GM21526 (cell line): ENCODE data around the gene FOXF1.

Experiments
- ATAC-seq: cut with Tn5 transposase; IDR thresholded peaks from one replicate; pipeline ENCODE4 v1.9.1; 2021; ENCODE audit warnings: moderate library complexity; ENCODE audit not compliant: unreplicated experiment, low FRiP score

The FOXF1 gene

DNA sequence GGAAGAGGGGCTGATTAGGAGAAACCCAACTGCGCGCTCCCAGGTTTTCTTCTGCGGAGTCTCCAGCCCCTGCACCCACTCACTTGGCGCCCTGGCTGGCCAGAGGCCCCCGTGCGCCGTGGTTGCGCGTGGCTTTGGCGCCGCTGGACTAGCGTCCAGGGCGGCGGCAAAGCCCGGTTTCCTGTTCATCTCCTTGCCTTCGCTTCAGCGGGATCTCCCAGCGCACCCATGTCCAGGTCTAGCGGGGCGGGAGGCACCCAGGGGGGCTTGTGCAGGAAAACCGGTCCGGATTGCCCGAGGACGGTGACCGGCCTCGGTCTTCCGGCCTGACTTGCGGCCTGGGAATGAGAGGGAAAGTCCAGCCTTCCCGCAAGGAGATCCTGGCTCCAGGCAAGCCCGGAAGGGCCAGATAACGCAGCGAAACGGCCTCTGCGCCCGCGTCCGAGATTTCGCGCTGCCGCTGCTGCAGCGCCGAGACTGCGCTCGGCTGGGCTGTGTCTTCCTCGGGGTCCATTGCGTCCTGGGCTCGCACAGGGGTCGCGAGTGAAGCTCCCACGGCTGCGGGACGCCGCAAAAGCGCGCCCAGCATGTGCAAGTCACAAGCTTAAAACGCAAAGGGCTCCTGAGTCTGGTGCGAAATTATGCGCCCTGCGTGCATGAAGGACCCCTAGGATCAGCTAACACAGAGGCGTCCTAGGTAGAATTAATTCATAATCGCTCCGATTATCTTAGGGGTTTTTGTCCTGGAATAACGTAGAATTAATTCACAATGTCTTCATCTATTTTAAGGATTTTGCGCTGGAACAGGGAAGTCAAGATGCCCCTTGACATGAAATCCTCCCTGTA is 5.7 kb downstream of the FOXF1 start:
- ATAC-seq = no peak

DNA sequence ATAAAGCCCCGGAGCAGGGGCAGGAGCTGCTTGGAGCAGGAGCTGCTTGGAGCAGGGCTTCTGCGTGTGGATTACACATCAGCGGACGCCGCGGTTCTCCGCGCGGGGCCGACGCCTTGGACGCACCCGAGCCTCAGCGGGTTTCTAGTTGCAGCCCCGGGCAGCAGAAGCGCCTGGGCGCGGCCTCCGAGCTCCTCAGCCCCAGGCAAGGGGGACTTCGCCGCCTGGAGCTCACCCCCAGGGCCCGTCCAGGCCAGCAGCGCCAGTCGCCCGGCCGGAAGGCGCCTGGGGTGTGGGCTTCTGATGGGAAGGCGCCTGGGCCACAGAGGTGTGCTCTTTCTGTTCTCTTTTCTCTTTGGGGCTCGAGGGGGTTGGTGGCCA is 6.3 kb downstream of the FOXF1 start:
- ATAC-seq = no peak

DNA sequence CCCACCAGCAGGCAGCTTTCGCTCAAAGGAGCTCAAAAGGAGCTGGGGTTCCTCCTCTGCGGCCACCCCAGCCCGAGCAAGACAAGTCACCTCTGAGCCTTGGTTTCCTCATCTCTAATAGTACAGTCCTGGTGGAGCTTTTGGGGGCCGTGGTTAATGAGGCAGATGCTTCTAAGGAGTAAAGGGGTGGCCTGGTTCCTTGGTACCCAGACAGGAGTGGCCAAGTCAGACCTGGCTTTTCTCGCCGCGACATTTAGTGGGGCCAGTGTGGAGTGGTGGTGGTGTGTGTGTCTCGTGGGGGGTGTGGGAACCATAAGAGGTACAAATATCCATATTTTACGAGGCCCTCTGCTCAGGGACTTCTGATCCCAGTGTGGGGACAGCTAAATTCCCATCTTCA is 6.7 kb downstream of the FOXF1 start:
- ATAC-seq = no peak

DNA sequence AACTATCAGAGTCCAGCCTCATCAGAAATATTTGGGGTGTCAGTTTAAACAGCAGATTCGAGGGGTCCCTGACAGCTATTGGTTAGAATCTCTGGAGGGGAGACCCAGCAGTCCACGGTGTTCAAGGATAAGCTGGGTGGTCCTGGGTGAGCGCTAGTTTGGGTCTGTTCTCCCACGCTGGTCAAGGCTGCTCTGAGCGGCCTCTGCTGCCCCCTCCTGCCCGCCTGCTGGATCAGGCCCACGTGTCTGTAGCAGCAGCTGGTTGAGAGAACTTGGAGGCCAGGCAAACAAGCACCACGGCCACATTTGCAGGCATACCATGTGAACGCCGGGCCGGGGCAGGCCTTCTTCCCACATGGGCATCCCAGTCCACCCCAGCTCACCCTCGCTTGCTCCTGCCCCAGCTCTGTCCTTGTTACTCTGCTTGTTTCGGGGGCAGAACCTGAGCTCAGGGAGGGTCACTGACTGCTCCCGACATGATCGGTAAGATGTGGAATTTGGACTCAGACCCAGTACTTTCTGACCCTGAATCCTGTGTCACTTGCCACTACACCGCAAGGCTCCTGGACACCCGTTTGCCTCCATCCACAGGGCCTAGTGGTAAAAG is 7.4 kb downstream of the FOXF1 start:
- no peak for ATAC-seq

DNA sequence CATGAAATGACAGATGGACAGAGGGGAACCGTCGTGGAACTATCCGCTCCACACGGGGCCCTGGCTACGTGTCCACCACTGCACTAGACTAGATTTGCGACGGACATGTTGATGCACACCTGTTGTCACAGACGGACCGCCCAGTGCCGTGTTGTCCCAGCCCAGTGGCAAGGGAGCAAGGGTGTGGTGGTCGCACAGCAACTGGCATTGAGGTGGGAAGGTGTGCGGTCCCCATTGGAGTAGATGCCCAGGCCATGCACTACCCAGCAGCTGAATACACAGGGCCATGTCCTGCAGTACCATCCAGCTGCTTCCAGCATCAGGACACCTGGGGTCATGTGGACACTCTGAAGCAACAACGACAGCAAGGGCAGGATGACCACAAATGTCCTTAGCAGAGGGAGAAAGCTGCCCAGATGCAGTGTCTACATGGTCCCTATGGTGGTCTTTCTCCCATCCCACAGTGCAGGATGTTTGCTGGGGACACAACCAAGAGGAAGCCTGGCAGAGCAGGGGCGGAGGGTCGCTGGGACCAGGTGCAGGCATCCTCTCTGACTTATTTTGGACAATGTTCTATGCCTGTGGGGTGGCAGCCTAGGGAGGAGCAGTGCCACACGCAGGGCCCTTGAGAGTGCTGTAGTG is 8.8 kb downstream of the FOXF1 start:
- no peak for ATAC-seq

DNA sequence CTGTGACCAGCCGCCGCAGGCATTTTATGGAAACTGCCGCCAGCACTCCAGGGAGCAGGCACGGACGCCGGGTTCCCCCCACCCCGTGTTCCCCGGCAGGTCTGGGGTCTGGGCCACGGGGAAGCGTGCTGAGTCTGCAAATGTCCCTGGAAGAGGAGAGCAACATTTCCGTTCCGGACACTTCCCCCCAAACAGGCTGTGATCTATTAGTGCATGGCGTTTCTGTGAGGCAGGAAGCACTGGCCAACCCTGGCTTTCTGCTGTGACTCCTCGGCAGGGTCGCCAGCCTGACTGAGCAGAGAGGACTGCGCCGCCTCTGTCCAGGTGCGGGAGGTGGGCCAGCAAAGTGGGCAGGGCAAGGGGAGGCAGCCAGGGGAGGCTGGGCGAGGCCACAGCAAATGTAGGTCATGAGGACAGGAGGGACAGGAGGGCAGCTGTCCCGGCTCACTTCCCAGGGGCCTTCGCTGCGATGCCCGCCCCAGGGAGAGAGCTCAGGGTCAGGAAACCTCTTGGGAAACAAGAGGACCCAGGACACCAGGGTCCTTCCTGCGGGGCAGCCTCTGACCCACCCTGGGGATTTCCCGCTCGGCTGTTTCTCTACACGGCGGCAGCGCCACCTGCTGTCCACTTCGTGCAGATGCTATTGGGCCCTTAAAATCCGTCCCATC is 9.5 kb downstream of the FOXF1 start:
- ATAC-seq = no peak

DNA sequence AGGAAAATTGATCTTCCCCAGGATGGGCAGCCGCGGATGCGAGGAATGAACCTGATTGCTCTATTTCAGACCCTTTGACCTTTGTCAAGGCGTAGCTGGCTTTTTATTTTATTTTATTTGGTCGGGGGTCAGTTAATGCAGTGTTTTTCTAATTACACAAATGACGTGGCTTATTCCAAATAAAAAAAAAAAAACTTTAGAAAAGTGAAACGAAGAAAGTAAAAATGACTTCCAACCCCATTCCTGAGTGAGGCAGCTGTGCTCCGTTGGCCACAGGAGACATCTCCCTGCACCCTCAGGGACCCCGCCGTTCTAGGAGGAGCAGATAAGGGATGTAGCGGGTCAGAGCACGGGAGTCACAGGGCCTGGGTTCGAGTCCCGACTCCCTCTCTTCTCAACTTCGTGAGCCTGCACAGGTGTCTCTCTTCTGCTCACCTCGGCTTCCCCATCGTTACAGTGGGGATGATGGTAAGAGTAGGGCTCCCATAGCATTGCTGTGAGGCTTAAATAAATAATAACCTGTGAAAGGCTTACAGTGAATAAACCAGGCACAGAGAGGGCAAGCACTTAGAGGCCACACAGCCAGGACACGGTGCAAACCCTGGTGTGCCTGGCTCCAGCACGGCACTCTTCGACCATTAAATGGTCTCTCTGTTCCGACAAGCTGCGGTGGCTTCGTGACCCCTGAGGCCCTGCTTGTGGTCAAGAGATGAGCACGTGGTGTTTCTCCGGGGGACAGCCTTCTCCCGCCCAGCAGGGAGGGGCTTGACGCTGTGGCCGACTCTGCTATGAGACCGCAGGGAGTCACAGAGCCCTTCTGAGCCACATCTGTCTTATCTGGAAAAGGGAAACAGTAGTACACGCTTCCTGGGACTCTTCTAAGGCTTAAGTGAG is 10.2 kb downstream of the FOXF1 start:
- ATAC-seq = no peak

GRCh38 chr16:86521236-86522197 is 11.2 kb downstream of the FOXF1 start:
- ATAC-seq = no peak

GRCh38 chr16:86522634-86523033 is 12.3 kb downstream of the FOXF1 start:
- no peak for ATAC-seq

DNA sequence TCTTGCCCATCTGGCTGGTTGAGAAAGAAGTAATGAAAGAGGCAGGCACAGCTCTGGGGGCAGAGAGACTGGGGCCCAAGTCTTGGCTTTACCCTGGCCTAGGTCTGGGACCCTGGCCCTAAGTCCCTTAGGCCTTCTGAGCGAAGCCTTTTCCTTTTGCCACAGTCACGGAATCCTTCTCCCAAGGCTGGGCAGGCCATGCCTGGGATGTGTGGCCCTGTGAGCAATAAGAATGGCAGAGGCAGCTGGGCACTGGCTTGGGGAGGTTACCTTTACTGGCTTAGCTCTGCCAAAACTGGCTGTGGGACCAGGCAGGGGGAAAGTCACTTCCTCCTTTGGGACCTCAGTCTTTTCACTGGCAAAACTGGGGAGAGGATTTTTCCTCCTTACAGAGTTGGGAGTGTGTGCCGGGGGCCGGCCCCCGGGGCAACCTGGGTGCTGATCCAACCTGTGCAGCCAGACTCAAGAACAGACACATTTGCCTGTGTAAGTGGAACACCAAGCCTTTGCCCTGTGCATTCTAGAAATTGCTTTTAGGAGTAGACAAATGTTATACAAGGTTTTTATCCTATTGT is 12.9 kb downstream of the FOXF1 start:
- no peak for ATAC-seq

DNA sequence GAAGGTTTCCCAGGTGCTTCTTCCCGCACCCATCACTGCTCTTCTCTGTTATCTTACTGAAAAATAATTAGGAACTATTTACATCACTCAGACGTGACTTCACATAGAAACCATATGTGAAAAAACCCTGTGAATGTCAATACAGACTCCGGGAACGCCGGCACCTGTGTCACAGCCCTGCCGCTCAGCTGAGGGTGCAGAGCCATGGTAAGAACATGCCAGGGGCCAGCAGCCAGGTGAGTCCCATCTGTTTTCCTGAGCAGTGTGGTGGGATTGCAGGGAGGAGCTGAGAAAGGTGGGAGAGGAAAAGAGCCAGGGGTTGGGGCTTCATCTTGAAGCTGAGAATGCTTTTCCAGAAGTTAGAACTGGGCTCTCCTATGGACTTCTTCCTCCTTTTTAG is 13.7 kb downstream of the FOXF1 start:
- no peak for ATAC-seq

- no peak for ATAC-seq
Observed at GRCh38 chr16:86525696-86526095, 15.4 kb downstream of the FOXF1 start.

- ATAC-seq = no peak
Observed at GRCh38 chr16:86527366-86527765, 17.0 kb downstream of the FOXF1 start.

GRCh38 chr16:86528061-86528929 is 18.0 kb downstream of the FOXF1 start:
- no peak for ATAC-seq

GRCh38 chr16:86529160-86529559 is 18.8 kb downstream of the FOXF1 start:
- no peak for ATAC-seq

- ATAC-seq = no peak
Observed at GRCh38 chr16:86530251-86531190, 20.2 kb downstream of the FOXF1 start.

- no peak for ATAC-seq
Observed at GRCh38 chr16:86531191-86531545, 20.8 kb downstream of the FOXF1 start.
